ENCODE results near the gene SPTLC2.
A peak's percentile ranks its signal among the peaks of the same experiment; 100 is the strongest.

The SPTLC2 gene

DNA sequence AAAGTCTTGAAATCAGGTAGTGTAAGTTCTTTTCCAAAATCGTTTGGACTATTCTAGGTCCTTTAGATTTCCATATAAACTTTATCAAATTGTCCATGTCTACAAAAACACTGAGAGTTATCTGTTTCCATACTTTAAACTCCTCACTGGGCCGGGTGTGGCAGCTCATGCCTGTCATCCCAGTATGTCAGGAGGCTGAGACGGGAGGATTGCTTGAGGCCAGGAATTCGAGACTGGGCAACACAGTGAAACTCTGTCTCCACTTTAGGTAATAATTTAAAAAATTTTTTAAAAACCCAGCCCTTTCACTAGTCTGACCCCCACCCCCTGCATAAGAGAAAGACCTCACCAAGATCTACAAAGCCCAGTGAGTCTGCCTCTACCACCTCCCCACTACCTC is 111.4 kb downstream of the SPTLC2 start:
- TF ChIP-seq, protein P1, sequence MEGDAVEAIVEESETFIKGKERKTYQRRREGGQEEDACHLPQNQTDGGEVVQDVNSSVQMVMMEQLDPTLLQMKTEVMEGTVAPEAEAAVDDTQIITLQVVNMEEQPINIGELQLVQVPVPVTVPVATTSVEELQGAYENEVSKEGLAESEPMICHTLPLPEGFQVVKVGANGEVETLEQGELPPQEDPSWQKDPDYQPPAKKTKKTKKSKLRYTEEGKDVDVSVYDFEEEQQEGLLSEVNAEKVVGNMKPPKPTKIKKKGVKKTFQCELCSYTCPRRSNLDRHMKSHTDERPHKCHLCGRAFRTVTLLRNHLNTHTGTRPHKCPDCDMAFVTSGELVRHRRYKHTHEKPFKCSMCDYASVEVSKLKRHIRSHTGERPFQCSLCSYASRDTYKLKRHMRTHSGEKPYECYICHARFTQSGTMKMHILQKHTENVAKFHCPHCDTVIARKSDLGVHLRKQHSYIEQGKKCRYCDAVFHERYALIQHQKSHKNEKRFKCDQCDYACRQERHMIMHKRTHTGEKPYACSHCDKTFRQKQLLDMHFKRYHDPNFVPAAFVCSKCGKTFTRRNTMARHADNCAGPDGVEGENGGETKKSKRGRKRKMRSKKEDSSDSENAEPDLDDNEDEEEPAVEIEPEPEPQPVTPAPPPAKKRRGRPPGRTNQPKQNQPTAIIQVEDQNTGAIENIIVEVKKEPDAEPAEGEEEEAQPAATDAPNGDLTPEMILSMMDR (IDR thresholded peaks at IDR 0.05; ENCODE audit: control extremely low read depth, extremely low read depth, low read depth, missing control alignments): no peak
- no peak for DNase-seq (ENCODE audit: extremely low spot score)
- CTCF ChIA-PET: interaction anchor here (1.3 to 5.2 kb wide), 5 partner anchors 11 to 189 kb away, joined by 3 to 17 read pairs (median 4); partner anchors contain the start of gene AHSA1
- POLR2A ChIA-PET: no interaction called here

DNA sequence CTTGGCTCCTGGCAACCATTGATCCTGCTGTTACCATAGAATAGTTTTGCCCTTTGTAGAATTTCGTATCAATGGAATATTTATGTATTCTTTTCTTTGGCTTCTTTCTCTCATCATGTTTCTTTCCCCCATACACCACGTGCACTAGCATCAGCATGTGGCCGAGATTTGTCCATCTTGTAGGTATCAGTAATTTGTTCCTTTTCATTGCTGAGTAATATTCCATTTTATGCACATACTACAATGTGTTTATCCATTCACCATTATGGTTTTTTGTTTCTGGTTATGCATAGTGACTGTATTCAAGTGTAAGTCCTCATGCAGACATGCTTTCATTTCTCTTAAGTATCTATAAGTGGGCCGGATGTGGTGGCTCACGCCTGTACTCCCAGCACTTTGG is 113.3 kb downstream of the SPTLC2 start:
- POLR2A ChIA-PET: no interaction called here
- CTCF ChIA-PET: interaction anchor here (1.7 kb wide), 1 partner anchor 187 kb away, joined by 5 read pairs; no protein-coding TSS in a partner anchor
- no peak for DNase-seq (ENCODE audit: extremely low spot score)
- TF ChIP-seq, protein P1 (IDR thresholded peaks at IDR 0.05; ENCODE audit: control extremely low read depth, extremely low read depth, low read depth, missing control alignments): no peak

DNA sequence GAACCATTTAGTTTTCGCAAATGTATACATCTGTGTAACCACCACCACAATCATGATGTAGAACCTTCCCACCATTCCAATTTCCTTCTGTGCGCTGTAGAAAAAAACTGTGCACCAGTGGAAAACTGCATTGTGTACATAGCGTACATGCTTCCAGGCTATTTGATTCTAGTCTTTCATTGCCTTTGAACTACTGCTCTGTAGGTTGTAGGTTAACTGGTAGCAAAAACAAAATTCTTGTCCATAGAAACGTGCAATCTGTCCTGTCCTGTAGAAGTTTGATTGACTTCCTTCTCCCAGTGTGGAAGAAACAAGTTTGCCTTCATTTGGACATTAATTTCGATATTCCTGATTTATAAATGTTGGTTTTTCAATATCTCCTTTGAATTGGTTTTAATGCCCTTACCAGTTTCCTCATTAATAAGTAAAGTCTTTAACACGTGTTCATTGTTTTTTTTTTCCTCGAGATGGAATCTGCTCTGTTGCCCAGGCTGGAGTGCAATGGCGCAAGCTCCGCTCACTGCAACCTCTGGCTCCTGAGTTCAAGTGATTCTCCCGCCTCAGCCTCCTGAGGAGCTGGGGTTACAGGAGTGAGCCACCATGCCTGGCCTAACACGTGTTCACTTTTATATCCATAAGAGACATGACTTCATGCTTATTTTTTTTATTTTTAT is 114.2 kb downstream of the SPTLC2 start:
- ChIA-PET CTCF (interaction anchor here (1.2 kb wide), 1 partner anchor 43 kb away, joined by 3 read pairs; no protein-coding TSS in a partner anchor), POLR2A (no interaction called here)
- TF ChIP-seq, protein P1 (IDR thresholded peaks at IDR 0.05; ENCODE audit: control extremely low read depth, extremely low read depth, low read depth, missing control alignments): no peak
- DNase-seq (ENCODE audit: extremely low spot score): no peak

DNA sequence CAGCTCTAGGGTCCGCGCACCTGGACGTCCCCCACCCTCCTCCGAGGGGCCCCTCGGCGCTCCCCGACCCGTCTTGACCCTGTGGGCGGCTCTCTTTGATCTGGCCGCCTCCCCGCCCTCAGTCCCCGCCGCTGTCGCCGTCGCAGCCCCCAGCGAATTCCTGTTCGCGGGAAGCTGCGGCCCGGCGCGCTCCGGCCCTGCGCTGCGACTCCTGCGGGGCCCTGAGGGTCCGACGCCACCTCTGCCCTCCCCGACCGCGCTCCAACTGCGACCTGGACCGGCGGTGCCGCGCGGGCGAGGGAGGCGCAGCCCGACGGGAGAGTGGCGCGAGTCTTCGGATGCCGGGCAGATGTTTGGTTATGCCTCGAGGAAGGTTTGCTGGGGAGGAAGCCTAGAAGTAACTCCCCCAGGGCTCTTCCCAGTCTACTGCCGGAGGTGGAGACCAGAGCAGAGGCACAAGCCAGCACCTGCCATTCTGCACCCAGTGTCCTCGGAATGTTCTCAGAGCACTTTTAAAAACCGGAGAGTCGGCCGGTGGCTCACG is 117.4 kb downstream of the SPTLC2 start:
- POLR2A ChIA-PET: interaction anchor here (1.2 kb wide), 1 partner anchor 40 kb away, joined by 4 read pairs; no protein-coding TSS in a partner anchor
- DNase-seq (ENCODE audit: extremely low spot score): peak; percentile 62

DNA sequence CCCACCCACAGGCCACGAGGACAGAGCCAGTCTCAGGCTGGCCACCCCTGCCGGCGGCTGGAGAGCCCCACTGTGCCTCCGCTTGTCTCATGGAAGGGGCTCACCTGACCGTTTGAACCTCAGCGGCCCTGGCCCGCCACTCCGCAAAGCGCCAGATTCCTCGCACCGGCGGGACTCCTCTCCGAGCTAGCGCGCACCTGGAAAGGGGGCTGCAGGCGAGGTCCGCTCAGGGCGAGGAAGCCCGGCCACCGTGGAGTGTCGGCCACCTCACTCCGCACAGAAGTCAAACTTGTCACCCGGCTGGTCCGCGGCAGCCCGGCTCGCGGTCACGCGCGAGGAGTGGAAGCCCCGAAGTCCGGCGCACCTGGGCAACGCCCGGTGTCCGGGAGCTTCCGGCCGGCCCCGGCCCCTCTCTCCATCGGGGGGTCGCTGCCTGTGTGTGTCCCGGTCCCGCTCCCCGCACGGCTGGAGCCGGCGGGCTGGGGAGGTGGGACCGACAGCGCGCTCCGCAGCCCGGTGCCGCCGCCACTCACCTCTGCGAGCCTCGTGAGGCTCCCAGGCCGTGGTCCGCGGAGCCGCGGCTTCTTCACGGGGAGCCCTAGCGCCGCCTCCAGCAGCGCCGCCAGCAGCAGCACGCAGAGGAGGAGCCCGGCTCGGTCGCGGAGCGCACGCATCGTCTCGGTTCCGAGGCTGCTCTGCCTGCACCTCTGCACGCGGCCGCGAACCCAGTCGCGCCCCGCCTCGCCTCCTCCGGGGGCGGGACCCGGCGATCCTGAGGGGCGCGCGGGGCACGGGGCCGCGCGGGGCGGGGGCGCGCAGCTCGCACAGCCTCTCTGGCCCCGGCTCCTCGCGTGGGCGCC is 118.1 kb downstream of the SPTLC2 start, which contains the start of gene ISM2:
ISM2 (minus strand) TSS at position 697 of the 860 bp plus-strand sequence; CDS start at position 674, 23 bp downstream.
- ChIA-PET POLR2A (interaction anchor here (1.2 kb wide), 1 partner anchor 39 kb away, joined by 4 read pairs; no protein-coding TSS in a partner anchor), CTCF (interaction anchor here (0.6 to 1.6 kb wide), 3 partner anchors 9 to 40 kb away, joined by 3 read pairs; no protein-coding TSS in a partner anchor)
- TF ChIP-seq, protein P1 (IDR thresholded peaks at IDR 0.05; ENCODE audit: control extremely low read depth, extremely low read depth, low read depth, missing control alignments): peak; percentile 2
- DNase-seq (ENCODE audit: extremely low spot score): peak; percentile 76

More for the DNA sequence above, 117.4 kb downstream of the SPTLC2 start:
- TF ChIP-seq, protein P1 (IDR thresholded peaks at IDR 0.05; ENCODE audit: control extremely low read depth, extremely low read depth, low read depth, missing control alignments): no peak
- CTCF ChIA-PET: interaction anchor here (0.6 to 1.6 kb wide), 3 partner anchors 8 to 40 kb away, joined by 3 read pairs; no protein-coding TSS in a partner anchor

DNA sequence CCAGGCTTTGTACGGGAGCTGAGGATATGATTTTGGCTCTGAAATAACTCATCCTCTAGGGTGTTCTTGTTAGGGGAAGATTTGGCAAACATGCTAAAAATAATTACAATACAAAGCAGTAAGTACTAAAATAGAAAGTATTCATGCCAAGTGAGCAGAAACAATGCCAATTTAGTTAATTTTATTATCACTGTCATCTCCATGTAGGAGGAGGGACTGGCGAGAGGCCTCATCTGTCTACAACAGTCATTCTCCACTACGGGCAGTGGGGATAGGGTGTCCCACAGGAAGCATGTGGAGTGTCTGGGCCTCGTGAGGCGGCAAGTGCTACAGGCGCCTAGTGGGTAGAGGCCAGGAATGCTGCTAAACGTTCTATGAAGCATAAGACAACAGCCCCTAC is 121.1 kb downstream of the SPTLC2 start:
- POLR2A ChIA-PET: interaction anchor here (0.6 kb wide), 1 partner anchor 225 kb away, joined by 4 read pairs; no protein-coding TSS in a partner anchor
- no peak for DNase-seq (ENCODE audit: extremely low spot score)
- CTCF ChIA-PET: no interaction called here
- TF ChIP-seq, protein P1 (IDR thresholded peaks at IDR 0.05; ENCODE audit: control extremely low read depth, extremely low read depth, low read depth, missing control alignments): no peak
